Measurements from ENCODE around the gene TAF4.

The TAF4 gene

GRCh38 chr20:61940491-61940890 is 125.2 kb downstream of the TAF4 start:
- no peak overlapping the region for H3K4me3 ChIP-seq (ENCODE audit: low read depth, low read length)
- TF ChIP-seq, protein P1, sequence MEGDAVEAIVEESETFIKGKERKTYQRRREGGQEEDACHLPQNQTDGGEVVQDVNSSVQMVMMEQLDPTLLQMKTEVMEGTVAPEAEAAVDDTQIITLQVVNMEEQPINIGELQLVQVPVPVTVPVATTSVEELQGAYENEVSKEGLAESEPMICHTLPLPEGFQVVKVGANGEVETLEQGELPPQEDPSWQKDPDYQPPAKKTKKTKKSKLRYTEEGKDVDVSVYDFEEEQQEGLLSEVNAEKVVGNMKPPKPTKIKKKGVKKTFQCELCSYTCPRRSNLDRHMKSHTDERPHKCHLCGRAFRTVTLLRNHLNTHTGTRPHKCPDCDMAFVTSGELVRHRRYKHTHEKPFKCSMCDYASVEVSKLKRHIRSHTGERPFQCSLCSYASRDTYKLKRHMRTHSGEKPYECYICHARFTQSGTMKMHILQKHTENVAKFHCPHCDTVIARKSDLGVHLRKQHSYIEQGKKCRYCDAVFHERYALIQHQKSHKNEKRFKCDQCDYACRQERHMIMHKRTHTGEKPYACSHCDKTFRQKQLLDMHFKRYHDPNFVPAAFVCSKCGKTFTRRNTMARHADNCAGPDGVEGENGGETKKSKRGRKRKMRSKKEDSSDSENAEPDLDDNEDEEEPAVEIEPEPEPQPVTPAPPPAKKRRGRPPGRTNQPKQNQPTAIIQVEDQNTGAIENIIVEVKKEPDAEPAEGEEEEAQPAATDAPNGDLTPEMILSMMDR (IDR thresholded peaks at IDR 0.05; ENCODE audit: low read depth, low read length), result no peak
- no peak for DNase-seq (ENCODE audit: low read depth, low spot score)
- in situ Hi-C loops (cut with HindIII; ENCODE audit: low sequenced_read_pairs), result no loop called here

DNA sequence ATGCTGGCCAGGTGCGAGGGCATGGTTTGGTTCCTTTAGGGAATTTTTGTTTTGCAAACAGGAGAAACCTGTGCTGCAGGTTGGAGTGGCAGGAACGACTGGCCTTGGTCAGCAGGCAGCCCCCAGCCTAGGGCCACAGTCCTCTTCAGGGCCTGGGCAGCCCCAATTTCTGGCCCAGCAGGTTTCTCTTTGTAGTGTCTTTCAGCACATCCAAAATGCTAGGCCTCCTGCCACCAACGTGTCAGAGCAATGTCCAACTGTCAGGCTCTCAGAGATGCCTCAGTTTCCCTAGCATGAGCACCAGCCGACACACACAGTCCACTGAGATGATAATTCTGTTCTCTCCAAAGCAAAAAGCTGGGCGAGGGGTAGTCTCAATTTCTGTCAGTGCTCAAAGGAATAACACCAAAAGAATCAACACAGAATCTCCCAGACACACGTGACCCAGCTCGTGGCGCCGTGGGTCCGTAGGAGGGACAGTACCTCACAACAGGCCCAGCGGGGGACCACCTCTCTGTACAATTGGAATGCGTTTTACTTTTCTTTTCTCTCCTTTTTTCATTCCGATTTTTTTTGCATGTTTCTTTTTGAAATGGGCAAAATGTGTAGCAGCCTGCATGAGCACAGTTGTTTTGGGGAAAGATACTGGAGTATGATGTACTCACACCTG is 125.9 kb downstream of the TAF4 start:
- in situ Hi-C loops (cut with HindIII; ENCODE audit: low sequenced_read_pairs), result no loop called here
- H3K4me3 ChIP-seq (ENCODE audit: low read depth, low read length), result no peak overlapping the region
- TF ChIP-seq, protein P1 (IDR thresholded peaks at IDR 0.05; ENCODE audit: low read depth, low read length), result no peak
- no peak for DNase-seq (ENCODE audit: low read depth, low spot score)

GRCh38 chr20:61938839-61939690 is 126.6 kb downstream of the TAF4 start:
- TF ChIP-seq, protein P1 (IDR thresholded peaks at IDR 0.05; ENCODE audit: low read depth, low read length), result no peak
- H3K4me3 ChIP-seq (ENCODE audit: low read depth, low read length), result no peak overlapping the region
- no peak for DNase-seq (ENCODE audit: low read depth, low spot score)
- in situ Hi-C loops (cut with HindIII; ENCODE audit: low sequenced_read_pairs), result no loop called here

GRCh38 chr20:61937963-61938838 is 127.5 kb downstream of the TAF4 start:
- no peak overlapping the region for H3K4me3 ChIP-seq (ENCODE audit: low read depth, low read length)
- in situ Hi-C loops (cut with HindIII; ENCODE audit: low sequenced_read_pairs), result no loop called here
- TF ChIP-seq, protein P1 (IDR thresholded peaks at IDR 0.05; ENCODE audit: low read depth, low read length), result no peak
- no peak for DNase-seq (ENCODE audit: low read depth, low spot score)

DNA sequence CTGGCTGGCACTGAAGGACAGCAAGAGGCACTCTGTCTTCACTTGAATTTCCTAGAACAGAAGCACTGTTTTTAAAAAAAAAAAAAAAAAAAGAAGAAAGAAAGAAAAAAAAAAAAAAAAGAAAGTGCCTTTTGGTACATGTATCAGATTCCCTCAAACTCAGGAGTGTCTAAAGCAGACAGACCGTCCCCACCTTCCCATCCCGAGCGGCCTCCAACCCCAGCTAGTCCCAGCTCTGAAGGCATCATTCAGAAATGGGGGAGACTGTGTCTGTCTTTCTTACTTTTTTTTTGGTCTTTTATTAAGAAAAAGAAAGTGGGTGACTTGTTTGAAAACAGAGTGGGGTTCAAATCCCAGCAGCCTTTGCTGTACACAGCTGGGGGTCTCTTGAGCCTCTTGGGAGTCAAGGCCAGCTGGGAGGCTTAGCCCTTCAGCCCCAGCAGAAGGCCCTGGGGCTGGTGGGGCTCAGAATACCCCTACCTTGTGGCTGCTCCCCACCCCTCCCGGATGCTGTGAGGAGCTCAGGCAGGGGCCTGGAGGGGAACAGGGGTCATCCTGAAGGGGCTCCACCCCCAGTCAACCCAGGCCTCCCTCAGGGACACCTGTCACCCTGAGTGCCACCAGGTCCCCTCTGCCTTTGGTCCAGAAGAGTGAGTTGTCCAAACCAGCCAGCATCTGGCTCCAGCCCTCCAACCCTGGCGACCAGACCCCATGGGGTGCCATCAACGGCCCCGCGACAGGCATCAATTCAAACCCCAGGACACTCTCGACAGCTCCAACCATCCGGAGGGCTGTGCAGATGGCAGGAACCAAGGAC is 128.3 kb downstream of the TAF4 start:
- TF ChIP-seq, protein P1 (IDR thresholded peaks at IDR 0.05; ENCODE audit: low read depth, low read length), result no peak
- in situ Hi-C loops (cut with HindIII; ENCODE audit: low sequenced_read_pairs), result no loop called here
- H3K4me3 ChIP-seq (ENCODE audit: low read depth, low read length), result no peak overlapping the region
- DNase-seq (ENCODE audit: low read depth, low spot score), result no peak

Measured in astrocyte of the spinal cord (primary cell).